ENCODE measurements around the gene RAB1B. TPM values are rescaled to one million over a fixed set of nuclear protein-coding genes. Genes with fewer than 3 reads are reported as not detected.
"Not testable (repeated sequence)": the region's sequence is repeated elsewhere in the genome, so short reads cannot be mapped to it uniquely, and the experiment has no call there.

The RAB1B gene
- total RNA-seq, 4 donors from 2014 or later = 74.0 to 107 (median 87.1) TPM

GRCh38 chr11:66274219-66274618 is 5.8 kb downstream of the RAB1B start:
- no peak for ATAC-seq (ENCODE audit: low FRiP score)
- DNase-seq (ENCODE audit: low spot score) = no peak
- TF ChIP-seq CTCF (IDR thresholded peaks at IDR 0.05) = no peak

GRCh38 chr11:66275396-66275795 is 7.0 kb downstream of the RAB1B start:
- no peak for TF ChIP-seq CTCF (IDR thresholded peaks at IDR 0.05)
- ATAC-seq (ENCODE audit: low FRiP score) (no peak), DNase-seq (ENCODE audit: low spot score) (no peak)

- TF ChIP-seq CTCF (IDR thresholded peaks at IDR 0.05) = no peak
- DNase-seq (ENCODE audit: low spot score) = no peak
- ATAC-seq (ENCODE audit: low FRiP score) = no peak
Measured at GRCh38 chr11:66275984-66276612, 7.7 kb downstream of the RAB1B start.

GRCh38 chr11:66276619-66277018 is 8.2 kb downstream of the RAB1B start:
- DNase-seq (ENCODE audit: low spot score); ATAC-seq (ENCODE audit: low FRiP score): not testable (repeated sequence)

GRCh38 chr11:66277064-66277463 is 8.6 kb downstream of the RAB1B start:
- ATAC-seq (ENCODE audit: low FRiP score) = not testable (repeated sequence)

GRCh38 chr11:66277471-66278362 is 9.3 kb downstream of the RAB1B start, which contains the start of gene CNIH2:
Gene CNIH2, plus strand, starts transcription at chr11:66278175. Its CDS starts 282 bp downstream, at chr11:66278457.
- no peak for ATAC-seq (ENCODE audit: low FRiP score)
- DNase-seq (ENCODE audit: low spot score) = no peak
- TF ChIP-seq CTCF (IDR thresholded peaks at IDR 0.05) = no peak

More at GRCh38 chr11:66277064-66277463, 8.6 kb downstream of the RAB1B start:
- not testable (repeated sequence) for DNase-seq (ENCODE audit: low spot score)

- no peak for TF ChIP-seq CTCF (IDR thresholded peaks at IDR 0.05)
- no peak for DNase-seq (ENCODE audit: low spot score)
- ATAC-seq (ENCODE audit: low FRiP score) = no peak
Measured at GRCh38 chr11:66278363-66279091, 10.1 kb downstream of the RAB1B start.

Measured in omental fat pad (tissue), 4 donors.